GM18870 (cell line): Measurements from ENCODE around the gene PCGF3.
"Not testable (repeated sequence)": the region's sequence is repeated elsewhere in the genome, so short reads cannot be mapped to it uniquely, and the experiment has no call there.

ENCODE experiments used
- ATAC-seq: cut with Tn5 transposase; IDR thresholded peaks from one replicate; pipeline ENCODE4 v1.9.1; 2021; ENCODE audit warnings: moderate library complexity; ENCODE audit not compliant: unreplicated experiment

PCGF3 gene

GRCh38 chr4:762211-763190, 56.9 kb downstream of the PCGF3 start:
- no peak for ATAC-seq

GRCh38 chr4:763191-763810, 57.7 kb downstream of the PCGF3 start:
- no peak for ATAC-seq

- no peak for ATAC-seq
These were observed 58.3 kb downstream of the PCGF3 start for GRCh38 chr4:763922-764321.

- no peak for ATAC-seq
These were observed 59.0 kb downstream of the PCGF3 start for GRCh38 chr4:764405-765169.

GRCh38 chr4:766152-766515, 60.5 kb downstream of the PCGF3 start:
- no peak for ATAC-seq

- ATAC-seq, result no peak
These were observed 61.1 kb downstream of the PCGF3 start for GRCh38 chr4:766559-767283.

GRCh38 chr4:768076-768475, 62.4 kb downstream of the PCGF3 start:
- ATAC-seq, result no peak

- no peak for ATAC-seq
These were observed 63.4 kb downstream of the PCGF3 start for GRCh38 chr4:768995-769394.

- ATAC-seq, result no peak
These were observed 63.9 kb downstream of the PCGF3 start for GRCh38 chr4:769511-769910.

- ATAC-seq, result no peak
These were observed 64.4 kb downstream of the PCGF3 start for GRCh38 chr4:770022-770421.

- ATAC-seq, result no peak
These were observed 65.8 kb downstream of the PCGF3 start for GRCh38 chr4:771464-771863.

GRCh38 chr4:772118-772517, 66.5 kb downstream of the PCGF3 start:
- no peak for ATAC-seq

GRCh38 chr4:772776-773175, 67.1 kb downstream of the PCGF3 start:
- ATAC-seq, result no peak

GRCh38 chr4:773214-773613, 67.6 kb downstream of the PCGF3 start:
- no peak for ATAC-seq

GRCh38 chr4:774419-775092, 68.9 kb downstream of the PCGF3 start:
- not testable (repeated sequence) for ATAC-seq

GRCh38 chr4:775485-775884, 69.9 kb downstream of the PCGF3 start:
- ATAC-seq, result not testable (repeated sequence)

GRCh38 chr4:776743-777441, 71.3 kb downstream of the PCGF3 start:
- ATAC-seq, result no peak

- ATAC-seq, result no peak
These were observed 72.1 kb downstream of the PCGF3 start for GRCh38 chr4:777520-778262.

- ATAC-seq, result no peak
These were observed 73.9 kb downstream of the PCGF3 start for GRCh38 chr4:779555-779954.
